PC-9 (cell line): ENCODE results near the gene TSC1.

Experiments used
- EZH2 ChIP-seq: fragments of 200-600 bp; sonication (generic); IDR thresholded peaks from 2 replicates; pipeline ENCODE4 v1.8.0; 2017; ENCODE audit warnings: antibody characterized with exemption, low read depth
- TF ChIP-seq, protein P1 (sequence below): fragments of 200-600 bp; sonication (generic); conservative IDR thresholded peaks from 2 replicates; pipeline ENCODE4 v1.6.1; 2017; ENCODE audit warnings: mixed run types, antibody characterized with exemption, mild to moderate bottlenecking, moderate library complexity

DNA sequence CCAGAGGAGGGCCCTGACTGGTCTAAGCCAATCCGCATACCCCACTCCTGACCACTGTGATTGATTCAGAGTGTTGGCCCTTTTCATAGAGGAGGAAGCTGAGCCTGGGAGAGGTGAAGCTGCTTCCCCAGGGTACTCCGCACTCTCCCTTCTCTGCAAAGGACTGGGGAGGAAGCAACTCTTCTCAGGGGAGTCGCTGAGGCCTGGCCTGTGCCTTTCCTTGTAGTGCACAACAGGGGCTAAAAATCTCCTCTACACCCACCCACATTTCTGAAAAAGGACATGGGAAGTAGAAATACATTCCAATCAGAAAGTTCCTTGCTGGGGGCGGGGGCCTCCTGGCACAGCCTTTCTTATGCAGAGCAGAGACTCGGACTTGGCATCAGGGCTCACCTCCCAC, 88.5 kb downstream of the TSC1 start:
- no peak for TF ChIP-seq EZH2
- TF ChIP-seq, protein P1, sequence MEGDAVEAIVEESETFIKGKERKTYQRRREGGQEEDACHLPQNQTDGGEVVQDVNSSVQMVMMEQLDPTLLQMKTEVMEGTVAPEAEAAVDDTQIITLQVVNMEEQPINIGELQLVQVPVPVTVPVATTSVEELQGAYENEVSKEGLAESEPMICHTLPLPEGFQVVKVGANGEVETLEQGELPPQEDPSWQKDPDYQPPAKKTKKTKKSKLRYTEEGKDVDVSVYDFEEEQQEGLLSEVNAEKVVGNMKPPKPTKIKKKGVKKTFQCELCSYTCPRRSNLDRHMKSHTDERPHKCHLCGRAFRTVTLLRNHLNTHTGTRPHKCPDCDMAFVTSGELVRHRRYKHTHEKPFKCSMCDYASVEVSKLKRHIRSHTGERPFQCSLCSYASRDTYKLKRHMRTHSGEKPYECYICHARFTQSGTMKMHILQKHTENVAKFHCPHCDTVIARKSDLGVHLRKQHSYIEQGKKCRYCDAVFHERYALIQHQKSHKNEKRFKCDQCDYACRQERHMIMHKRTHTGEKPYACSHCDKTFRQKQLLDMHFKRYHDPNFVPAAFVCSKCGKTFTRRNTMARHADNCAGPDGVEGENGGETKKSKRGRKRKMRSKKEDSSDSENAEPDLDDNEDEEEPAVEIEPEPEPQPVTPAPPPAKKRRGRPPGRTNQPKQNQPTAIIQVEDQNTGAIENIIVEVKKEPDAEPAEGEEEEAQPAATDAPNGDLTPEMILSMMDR: no peak
